GM18499 (cell line): ENCODE results near the gene ANXA10.
"Not testable (repeated sequence)": the region's sequence is repeated elsewhere in the genome, so short reads cannot be mapped to it uniquely, and the experiment has no call there.

ENCODE experiments used
- ATAC-seq: cut with Tn5 transposase; IDR thresholded peaks from one replicate; pipeline ENCODE4 v1.9.1; 2021; ENCODE audit warnings: moderate number of reproducible peaks; ENCODE audit not compliant: insufficient read depth, unreplicated experiment

Gene ANXA10

GRCh38 chr4:168153596-168154440 lies 61.5 kb downstream of the ANXA10 start:
- peak; percentile 88 for ATAC-seq

DNA sequence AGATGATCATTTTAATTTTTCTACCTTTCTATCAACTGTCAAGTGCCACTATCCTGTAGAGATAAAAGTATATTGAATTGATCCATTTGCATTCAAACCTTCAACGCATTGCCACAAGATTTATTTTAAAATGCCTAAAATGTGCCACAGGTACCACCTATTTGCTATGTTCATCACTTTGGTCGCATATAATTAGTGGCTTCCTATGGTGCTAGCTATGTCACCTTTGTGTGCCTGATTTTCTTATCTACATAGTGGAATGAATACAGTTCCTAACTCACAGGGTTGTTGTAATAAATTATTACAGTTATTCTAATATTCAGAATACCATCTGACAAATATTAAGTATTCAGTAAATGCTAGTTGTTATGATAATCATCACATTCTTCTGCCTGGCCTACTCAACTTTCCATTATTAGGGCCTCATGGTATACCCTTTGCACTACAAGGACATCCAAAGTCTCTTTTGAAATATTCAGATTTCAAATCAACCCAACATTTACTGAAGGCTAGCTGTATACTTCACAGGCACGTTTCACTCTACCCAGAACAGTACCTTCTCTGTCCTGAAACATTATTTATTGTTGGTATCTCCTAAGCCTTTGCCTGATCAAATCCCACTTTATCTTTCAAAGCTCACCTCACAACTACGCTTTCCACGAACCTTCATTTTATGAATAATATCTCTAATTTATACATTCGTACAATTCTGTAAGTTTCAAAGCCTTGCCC lies 62.4 kb downstream of the ANXA10 start:
- ATAC-seq = no peak

DNA sequence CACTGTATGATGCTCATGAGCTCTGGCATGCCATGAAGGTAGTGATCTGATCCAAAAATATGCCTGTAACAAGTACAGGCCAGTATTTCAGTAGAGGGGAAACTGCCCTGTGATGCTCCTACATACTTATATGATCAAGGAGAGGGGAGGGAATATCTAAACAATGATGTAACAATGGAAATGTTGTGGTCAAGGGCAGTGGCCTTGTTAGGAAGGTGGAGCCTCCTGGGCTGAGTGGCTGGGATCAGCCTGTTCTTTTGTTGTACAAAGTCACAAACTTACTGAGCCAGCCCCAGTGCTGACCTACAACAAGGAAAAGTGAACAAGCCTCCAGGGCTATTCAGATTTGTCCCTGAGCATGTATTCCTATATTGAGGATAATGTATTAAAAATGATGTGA lies 70.3 kb downstream of the ANXA10 start:
- no peak for ATAC-seq

- no peak for ATAC-seq
Measured at GRCh38 chr4:168163106-168163505, 70.8 kb downstream of the ANXA10 start.

- ATAC-seq = no peak
Measured at GRCh38 chr4:168164045-168164444, 71.7 kb downstream of the ANXA10 start.

- ATAC-seq = no peak
Measured at GRCh38 chr4:168164915-168165548, 72.7 kb downstream of the ANXA10 start.

- no peak for ATAC-seq
Measured at GRCh38 chr4:168167714-168168284, 75.5 kb downstream of the ANXA10 start.

- ATAC-seq = no peak
Measured at GRCh38 chr4:168174308-168174707, 82.0 kb downstream of the ANXA10 start.

- ATAC-seq = no peak
Measured at GRCh38 chr4:168177546-168178149, 85.3 kb downstream of the ANXA10 start.

- ATAC-seq = no peak
Measured at GRCh38 chr4:168183717-168184571, 91.6 kb downstream of the ANXA10 start.

GRCh38 chr4:168188754-168189153 lies 96.4 kb downstream of the ANXA10 start:
- ATAC-seq = peak; percentile 49

DNA sequence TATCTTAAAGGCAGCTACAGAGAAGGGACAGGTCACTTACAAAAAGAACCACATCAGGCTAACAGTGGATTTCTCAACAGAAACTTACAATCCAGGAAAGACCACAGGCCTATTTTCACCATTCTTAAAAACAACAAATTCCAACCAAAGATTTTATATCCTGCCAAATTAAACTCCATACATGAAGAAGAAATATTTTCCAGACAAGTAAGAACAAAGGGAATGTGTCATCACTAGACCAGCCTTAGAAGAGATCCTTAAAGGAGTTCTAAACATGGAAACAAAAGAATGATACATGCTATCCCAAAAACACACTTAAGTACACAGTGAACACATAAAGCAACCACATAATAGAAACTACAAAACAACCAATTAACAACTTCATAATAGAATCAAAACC lies 105.6 kb downstream of the ANXA10 start:
- no peak for ATAC-seq

GRCh38 chr4:168199260-168199957 lies 107.1 kb downstream of the ANXA10 start:
- no peak for ATAC-seq

DNA sequence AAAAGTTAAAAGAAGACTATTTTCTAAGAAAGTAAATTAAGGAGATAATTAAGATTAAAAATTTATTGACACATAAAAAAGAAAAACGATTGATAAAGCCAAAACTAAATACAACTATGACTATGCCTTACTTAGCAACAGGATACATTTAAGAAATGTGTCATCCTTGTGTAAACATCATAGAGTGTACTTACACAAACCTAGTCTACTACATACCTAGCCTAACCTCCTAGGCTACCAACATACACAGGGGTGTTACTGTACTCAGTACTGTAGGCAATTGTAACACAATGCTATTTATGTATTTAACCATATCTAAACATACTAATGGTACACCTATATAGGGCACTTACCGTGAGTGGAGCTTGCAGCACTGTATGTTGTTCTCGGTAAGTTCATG lies 108.3 kb downstream of the ANXA10 start:
- ATAC-seq = no peak

GRCh38 chr4:168203233-168203911 lies 111.0 kb downstream of the ANXA10 start:
- no peak for ATAC-seq

DNA sequence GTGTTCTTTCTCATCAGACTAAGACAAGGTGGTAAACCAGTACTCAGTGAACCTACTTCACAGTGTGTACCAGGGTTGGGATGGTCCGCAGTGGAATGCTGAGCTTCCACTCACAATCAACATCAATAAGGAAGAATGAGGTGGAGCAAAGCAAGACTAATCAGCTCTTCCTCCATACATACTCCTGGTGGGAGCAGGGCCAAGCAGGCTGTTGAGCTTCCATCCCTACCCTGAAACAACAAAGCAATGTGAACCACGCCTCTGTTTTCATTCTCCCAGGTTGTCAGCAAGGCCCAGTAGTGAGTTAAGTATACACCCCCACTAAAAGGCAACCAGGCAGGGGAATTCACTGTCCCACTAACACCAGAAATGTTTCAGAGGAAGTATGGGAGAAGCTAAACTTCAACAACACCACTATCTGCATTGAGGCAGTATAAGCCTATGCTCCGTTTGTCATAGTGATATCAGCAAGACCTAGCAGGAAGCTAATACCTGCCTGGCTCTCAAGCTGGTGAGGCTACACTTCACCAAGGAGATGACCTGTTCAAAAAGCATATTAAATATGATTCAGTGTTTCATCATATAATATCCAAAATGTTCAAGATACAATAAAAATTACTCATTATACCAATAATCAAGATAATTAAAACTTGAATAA lies 116.7 kb downstream of the ANXA10 start:
- no peak for ATAC-seq

DNA sequence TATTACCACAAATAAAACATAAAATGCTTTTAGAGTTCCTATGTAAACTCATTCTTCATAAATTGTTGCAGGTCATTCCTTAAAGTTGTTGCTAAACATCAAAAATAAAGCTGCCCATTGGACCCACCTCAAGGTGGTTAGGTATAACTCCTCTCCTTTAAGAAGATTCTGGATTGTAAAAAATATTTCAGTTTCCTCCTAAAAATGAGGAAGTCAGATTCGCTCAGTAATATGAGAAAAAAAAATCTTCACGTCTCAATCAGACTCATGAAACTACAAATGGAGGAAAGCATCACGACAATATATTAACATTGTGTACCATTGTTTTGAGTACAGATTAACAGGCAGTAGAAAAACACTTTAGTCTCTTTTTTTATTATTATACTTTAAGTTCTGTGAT lies 120.3 kb downstream of the ANXA10 start:
- ATAC-seq = no peak

- ATAC-seq = not testable (repeated sequence)
Measured at GRCh38 chr4:168213511-168213910, 121.2 kb downstream of the ANXA10 start.
